Cortex of kidney (tissue), 1 donor: ENCODE data around the gene TAPT1.

ENCODE experiments used
- DNase-seq: peaks from one replicate; lab custom pipeline; 2025; lab: John Stamatoyannopoulos, UW

TAPT1 gene

DNA sequence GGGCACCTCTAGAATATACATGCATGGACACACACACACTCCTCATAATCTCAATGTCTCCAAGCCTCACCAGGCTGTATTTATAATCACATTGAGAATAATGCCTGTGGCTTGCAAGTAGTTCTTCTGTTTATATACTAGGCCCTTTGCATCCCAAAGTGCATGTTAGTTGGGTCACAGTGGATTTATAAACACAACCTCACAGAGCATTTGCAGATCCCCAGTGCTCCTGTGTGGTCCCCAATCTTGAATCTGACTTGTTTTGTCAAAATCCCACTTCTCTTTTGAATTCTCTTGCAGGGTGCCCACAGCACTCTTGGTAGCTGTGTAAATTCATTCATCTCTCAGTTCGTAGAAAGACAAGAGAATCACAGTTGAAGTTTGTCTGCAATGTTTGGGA is 92.9 kb downstream of the TAPT1 start:
- no peak for DNase-seq

DNA sequence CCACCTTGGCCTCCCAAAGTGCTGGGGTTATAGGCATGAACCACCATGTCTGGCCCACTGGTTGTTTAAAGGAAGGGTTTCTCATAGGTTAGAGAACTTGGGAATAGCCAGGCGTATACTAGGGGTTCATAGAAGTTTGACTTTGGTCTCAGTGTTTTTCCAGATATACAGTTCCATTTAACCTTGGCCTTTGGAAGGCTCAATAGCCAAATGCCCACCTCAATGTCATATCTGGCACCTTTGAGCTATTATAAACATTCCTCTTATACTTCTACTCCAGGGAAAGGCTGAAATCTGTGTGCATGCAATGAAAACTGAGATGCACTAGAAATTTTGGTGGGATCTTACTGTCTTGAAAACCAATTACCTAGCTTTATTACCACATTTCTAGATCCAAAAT is 95.0 kb downstream of the TAPT1 start:
- no peak for DNase-seq

DNA sequence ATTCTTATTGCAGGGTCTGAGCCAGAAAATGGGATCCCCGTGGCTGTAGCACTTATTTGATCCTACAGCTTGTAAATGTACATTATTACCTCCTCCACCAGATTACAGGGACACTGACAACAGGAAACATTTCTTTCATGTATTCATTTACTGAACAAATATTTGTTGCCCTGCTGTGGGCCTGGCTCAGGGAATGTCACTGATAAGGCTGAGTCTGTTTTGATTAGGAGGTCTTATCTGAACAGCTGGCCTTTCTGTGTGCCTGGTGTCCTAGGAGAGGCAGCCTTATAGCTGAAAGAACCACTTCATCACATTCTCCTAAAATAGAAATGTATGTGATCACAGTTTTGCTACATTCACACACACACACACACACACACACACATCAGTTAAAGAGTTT is 96.9 kb downstream of the TAPT1 start:
- DNase-seq, result no peak

DNA sequence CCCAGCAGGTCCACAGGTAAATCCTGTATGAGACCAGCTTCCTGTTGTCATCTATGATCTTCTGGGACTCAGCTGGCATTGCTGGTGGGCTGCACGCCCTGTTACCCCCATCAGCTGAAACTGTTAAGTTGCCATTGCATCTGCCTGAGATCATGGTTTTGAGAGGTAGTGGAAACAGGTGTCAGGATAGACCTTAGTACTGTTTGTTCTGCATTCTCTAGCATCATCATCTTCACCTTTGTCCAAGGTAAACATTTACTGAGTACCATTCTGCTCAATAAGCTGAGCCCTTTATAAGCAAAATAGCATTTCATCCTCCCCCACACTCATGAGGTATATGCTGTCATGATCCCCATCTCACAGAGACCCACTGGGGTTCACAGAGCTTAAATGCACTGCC is 99.6 kb downstream of the TAPT1 start:
- DNase-seq, result no peak

DNA sequence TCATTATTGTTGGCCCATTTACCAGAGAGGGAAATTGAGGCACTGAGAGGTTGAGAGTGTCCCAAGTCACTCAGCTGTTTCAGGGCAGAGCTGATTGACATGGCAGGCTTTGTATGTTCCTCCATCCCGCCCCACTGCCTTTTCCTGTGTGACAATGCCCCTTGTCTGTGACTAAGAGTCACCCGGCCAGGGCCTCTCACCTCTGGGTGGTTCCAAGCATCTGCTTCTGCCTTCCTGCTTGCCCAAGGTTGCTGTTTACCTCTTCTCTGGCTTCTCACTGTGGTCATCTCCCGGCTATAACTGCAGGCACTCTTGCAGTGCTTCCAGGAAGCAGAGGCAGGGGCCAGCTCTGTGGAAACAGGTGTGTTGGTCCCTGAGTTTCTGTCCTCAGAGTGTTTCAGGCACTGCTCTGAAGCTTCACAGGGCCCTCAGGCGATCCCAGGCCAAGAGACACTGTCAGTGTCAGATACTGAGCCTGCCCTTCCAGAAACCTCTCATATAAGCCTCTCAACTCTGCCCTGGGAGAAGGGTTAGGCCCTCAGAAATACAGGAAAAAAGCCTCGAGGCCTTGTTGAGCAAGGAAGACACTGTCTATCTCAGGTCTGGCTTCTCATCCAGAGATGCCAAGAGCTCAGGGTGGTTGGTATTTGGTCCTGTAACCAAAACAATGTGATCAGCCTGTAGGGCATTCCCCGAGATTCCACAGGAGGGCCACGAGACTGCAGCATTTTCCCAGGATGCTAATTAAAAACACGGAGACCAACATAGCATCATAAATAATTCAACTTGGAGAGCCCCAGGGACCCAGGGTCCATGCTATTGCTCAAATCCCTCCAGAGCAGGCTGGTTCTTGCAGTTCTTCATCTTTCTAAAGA is 100.5 kb downstream of the TAPT1 start:
- DNase-seq, result no peak

DNA sequence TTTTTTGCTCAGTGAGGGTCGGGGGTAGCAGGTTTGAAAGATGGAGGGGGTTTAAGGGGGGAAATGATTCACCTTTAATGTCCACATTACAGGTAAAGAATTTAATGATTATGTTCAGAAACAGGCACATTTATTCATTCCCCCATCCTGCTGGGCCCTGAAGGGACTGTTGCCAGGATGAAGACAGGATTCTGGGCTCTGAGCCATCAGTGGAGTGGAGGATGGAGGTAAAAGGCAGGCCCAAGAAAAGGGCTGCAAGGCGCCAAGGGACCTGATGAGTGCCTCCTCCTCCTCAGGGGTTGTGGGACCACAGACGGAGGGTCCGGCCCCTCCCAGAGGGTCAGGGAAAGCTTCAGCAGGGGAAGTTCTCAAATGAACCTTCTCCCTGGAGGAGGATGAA is 102.0 kb downstream of the TAPT1 start:
- no peak for DNase-seq

DNA sequence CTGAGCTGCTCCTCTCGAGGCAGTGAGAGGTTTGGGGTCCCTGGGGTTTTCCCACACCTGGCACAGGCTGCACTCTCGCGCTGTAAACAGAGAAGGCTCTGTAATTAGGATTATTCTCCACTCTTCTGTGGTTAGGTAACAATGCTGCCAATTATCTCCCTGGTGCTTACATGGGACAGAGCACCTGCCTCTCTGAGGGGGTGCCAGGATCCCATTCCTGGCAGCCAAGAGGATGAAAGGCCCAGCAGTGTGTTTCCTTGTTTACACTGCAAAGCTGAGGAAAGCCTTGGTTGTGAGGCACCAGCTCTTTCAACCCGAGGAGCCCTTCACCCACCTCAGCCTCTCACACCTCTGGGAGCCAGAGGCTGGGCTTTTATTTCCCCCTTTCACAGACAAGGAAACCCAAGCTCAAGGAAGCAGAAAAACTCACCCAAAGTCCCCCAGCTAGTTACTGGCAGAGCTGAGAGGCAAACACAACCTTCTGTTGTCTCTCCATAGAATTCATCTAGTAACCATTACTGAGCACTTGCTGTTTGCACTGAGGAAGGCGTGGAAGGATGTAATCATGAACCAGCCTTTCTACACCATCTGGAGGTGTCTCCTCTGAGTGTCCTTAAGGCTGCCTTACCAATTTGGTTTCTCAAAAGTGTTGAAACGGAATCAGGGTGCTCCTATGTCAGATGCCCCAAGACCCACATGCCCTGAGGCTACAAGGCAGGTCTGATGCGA is 102.8 kb downstream of the TAPT1 start:
- no peak for DNase-seq

DNA sequence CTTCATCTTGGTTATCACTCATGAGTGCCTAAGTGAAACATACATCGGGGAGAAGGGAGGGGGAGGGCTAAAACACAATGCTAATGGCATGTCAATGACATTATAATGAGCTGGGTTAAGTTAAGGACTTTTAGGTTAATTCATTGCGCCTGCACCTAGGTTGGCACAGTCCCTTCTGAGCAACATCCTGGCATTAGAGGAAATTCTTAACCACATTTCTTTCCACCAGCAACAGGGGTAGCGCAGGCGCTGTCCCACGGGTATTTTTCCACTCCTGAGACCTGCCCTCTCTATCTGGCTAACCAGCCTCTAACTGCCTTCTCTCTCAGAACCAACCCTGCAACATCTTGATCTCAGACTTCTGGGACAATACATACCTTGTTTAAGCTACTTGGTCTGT is 103.5 kb downstream of the TAPT1 start:
- no peak for DNase-seq

DNA sequence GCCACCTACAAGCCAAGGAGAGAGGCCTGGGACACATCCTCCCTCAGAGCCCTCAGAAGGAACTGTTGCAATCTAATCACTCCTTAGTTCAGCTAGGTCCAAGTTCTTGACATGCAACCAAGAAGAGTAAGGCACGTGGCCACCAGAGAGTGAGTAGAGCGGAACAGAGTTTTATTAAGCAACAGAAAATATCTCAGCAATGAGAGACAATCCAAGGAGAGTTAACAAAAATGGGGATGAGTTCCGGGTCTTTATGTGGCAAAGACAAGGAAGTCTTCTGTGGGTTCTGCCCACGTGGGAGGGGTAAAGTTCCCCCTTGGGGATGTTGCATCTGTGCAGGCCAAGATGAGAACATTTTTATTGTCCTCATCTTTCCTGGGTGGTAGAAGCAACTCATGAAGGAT is 104.0 kb downstream of the TAPT1 start:
- DNase-seq, result no peak

DNA sequence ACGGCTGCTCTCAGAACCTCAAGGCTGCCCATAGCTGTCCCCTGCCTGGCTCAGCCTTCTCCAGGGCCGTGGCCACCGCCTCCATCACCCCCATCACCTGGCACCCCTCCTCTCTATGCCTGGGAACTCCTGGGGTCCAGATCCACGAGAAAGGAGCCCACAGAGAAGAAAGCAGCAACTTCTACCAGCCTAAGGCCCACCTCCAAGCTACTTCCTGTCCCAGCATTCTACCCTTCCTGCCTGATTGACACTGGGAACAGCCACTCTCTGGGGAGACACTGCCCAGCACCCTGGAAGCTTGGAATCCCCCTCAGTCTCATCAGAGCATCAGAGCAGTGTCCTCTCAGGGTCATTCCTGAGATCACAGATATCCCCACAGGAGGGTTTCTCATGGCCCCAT is 105.6 kb downstream of the TAPT1 start:
- no peak for DNase-seq

DNA sequence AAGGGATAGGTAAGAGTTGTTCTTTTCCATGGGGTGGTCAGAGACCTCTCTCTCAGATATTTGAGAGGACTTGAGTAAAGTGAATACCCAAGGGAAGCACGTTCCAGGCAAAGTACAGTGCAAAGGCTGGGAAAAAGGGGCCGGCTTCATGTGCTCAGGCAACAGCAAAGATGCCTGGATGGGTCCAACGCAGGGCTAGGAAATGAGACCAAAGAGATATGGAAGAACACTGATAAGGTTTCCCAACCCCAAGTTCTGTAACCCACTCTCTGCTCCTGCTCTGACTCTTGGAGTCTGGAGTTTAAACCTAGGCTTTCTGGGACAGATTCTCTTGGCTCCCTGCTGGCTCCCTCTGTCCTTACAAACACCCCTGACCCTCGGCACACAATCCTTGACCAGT is 106.3 kb downstream of the TAPT1 start:
- no peak for DNase-seq

DNA sequence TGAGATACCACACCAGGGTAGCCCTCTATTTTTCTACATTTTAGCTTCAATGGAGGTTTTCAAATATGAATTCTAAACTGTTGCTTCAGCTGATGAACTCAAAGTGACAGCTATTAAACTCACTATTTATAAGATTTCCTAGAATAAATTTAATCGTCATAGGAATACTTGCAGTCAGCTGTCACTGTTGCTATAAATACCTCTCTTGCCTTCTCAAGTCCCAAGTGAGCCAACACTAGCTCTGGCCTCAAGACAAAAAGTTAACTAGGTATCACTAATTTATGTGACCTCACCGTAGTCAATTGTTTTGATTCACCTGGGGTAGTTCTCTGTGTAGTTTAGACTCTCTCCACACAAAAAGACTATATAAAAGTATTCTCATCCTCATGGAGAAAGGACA is 108.2 kb downstream of the TAPT1 start:
- no peak for DNase-seq

DNA sequence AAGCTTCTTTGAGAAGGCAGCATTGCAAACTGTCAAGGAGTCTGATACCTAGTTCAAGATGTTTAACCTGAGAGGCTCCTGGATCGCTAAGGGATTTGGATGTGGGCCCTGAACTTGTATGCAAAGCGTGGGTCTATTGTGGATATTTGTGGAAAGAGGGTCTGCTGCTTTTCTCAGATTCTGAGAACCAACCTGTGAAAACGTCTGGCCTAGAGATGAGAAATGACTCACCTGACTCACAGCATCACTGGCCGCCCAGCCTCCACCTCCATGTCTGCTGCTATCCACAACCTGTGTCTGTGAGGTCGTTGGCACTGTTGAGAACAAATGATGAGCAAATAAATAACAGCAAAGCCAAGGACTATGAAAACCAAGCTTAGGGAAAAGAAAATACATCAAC is 109.1 kb downstream of the TAPT1 start:
- DNase-seq, result no peak

DNA sequence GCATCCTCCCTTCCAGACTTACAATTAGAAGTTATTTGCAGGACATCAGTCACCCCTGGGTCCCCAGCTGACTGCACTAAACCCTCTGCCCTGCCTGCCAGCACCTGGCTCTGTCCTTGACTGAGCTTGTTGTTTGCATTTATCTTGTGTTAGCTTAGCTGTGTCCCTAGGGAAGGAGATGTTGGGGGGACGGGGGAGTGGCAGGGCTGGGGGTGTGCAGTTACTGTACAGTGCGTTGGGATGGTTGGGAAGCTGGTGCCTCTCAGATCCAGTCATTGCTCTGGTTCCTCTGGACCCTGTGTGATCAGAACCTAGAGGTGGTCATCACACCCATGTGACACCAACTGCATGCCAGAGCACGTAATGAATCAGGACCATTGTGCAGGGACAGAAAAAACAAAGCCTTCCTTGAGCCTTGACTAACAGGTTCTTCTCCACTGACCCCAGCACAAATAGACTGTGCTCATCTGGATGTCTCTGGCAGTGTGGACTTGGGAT is 109.7 kb downstream of the TAPT1 start:
- DNase-seq, result no peak

DNA sequence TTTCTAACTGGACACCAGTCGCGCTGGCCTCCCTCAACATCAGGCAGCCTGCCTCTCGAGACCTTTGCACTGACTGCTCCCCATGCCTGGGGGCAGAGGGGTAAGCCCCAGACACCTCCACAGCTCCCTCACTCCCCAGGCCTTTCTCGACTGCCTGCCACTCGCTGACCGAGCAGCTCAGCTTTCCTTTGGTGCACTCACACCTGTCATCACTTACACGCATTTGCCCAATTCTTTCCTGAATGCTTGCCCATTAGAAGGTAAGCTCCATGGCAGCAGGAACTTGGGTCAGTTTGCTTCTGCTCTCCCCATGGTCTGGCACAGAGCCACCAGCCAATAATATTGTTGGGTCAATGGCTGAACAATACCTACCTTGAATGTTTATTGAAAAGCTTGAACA is 110.3 kb downstream of the TAPT1 start:
- DNase-seq, result no peak

DNA sequence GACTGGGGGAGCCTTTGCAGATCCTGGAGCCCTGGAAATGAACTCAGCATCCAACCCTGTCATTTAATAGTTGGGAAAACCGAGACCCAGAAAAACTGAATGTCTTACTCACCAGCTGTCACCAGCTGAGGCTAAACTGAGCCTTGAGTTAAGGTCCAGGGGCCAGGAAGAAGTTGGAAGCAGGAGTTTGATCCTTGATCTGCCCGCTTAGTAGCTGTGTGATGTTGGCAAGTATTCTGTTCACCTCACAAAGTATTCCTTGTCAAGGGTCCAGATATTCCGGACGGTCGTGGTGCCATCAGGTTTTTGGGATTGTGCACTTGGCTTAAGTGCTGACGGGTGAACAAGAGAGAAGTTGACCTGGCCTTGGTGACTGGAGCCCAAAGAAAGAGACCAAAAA is 111.7 kb downstream of the TAPT1 start:
- DNase-seq, result no peak

DNA sequence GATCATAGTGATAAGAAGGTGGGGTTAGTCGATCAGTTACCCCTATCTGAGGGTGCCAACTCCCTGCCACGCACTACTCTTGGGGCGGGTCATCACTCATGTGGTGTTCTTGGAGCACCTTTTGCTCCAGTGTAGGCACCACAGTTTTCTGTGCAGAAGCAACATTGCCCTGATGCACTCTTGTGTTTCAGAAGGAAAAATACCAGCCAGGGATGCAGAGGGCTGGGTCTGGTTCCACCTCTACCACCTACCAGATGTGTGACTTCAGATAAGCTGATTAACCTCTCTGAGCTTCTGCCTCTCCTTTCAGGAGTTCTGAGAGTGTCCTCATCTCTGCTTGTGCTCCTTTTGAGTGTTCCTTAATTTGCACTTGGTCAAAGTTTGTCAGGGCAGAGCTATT is 112.5 kb downstream of the TAPT1 start:
- no peak for DNase-seq

DNA sequence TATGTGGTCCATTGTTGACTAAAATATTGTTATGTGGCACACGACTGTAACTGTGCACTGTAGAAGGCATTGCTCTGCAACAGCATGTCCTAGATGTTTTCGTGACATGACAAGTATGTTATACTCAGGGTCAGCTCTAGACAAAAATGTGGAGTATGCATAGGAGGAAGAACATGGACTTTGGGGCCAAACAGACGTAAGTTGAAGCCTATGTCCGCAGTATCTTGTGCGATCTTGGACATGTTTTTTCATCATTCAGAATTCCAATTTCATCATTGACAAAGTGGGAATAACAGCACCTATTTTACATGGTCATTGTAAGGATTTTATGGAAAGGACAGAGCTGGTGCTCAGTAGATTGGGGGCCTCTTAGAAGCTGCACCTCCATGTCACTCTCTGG is 114.7 kb downstream of the TAPT1 start:
- DNase-seq, result no peak

DNA sequence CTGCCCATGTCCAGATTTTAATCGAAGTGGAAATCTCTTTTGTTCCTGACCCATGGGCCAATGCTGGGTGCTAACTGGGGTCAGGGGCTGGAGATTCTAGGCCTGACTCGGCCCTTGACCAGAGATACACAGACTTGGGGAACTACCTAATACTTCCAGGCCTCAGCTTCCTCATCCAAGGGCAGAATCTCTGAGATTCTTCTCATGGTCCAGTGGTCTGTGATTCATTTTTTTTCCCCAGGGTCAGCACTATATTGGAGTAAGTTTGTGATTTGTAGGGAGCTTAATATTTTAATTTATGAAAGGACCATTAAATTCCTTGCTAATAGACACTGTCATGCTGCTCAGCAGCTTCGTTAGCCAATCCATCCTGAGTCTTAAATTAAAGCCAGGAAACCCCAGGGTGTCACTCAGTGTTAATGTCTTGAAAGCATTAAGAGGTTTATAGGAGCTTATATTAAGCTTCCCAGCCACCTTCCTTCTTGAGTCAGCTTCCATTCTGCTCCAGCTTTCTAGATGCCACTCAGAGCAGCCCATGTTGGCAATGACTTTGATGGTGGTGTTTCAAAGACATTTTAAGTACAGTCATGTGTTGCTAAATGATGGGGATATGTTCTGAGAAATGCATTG is 115.5 kb downstream of the TAPT1 start:
- DNase-seq, result no peak
